A673 (cell line): ENCODE results near the gene C3orf33.

Experiments
- CTCF ChIP-seq: fragments of 300-800, 200-600 bp; sonication (generic); conservative IDR thresholded peaks from 2 replicates; pipeline ENCODE4 v1.5.1; 2017; ENCODE audit warnings: low read depth, mild to moderate bottlenecking, antibody characterized with exemption, low read length, moderate library complexity, mixed read lengths
- EZH2 ChIP-seq: fragments of 200-600 bp; sonication (generic); IDR thresholded peaks from 2 replicates; pipeline ENCODE4 v1.6.1; 2017; ENCODE audit warnings: borderline replicate concordance, low read depth, mild to moderate bottlenecking, mixed read lengths, antibody characterized with exemption, low read length; ENCODE audit not compliant: poor library complexity, severe bottlenecking

GRCh38 chr3:155771126-155771525 is 35.0 kb downstream of the C3orf33 start:
- TF ChIP-seq CTCF (no peak), EZH2 (no peak)
